Right cardiac atrium (tissue), 5 donors: ENCODE data around the gene USP24. TPM values are rescaled to one million over a fixed set of nuclear protein-coding genes. Genes with fewer than 3 reads are reported as not detected.

Experiments
- ATAC-seq, 2 donors: fragments of 200-7000 bp; cut with Tn5 transposase; one replicate each; pipeline versions ENCODE4 v1.8.0 to v1.9.1; 2020; ENCODE audit warnings: moderate library complexity in 2 of 2, mild to moderate bottlenecking in 1 of 2
- DNase-seq, 3 donors: peaks; one replicate each; pipeline ENCODE4 v3.0.0-alpha.2; 2020
- H3K27ac ChIP-seq: one replicate; pipeline ENCODE4 v1.5.1; 2013; ENCODE audit warnings: mild to moderate bottlenecking, low read length, control low read depth, moderate library complexity
- H3K27me3 ChIP-seq: one replicate; pipeline ENCODE4 v1.6.1; 2013; ENCODE audit not compliant: control insufficient read depth, insufficient read depth
- H3K4me1 ChIP-seq: one replicate; pipeline ENCODE4 v1.6.1; 2013; ENCODE audit warnings: low read length; ENCODE audit not compliant: control insufficient read depth, insufficient read depth
- H3K4me3 ChIP-seq: one replicate; pipeline ENCODE4 v1.5.1; 2013; ENCODE audit warnings: low read length, control low read depth
- H3K9me3 ChIP-seq: one replicate; pipeline ENCODE4 v1.6.1; 2013; ENCODE audit warnings: low read length; ENCODE audit not compliant: control insufficient read depth
- WGBS: extraction: QIAGEN DNeasy Blood & Tissue Kit; methylation state at CpG from one replicate; pipeline ENCODE4 v1.1.7; 2013; 5-methylcytosine and 5-hydroxymethylcytosine counted together
- intact Hi-C, 4 donors: fragments of 100-400 bp; cut with DNase I; formaldehyde crosslinking; loops; one replicate each; pipeline versions ENCODE4 v1.11.0 to v1.14.0; 2022 to 2023
- polyA plus RNA-seq: library from polyadenylated mRNA; stranded (reverse); fragments of 200-250 nt; gene quantifications from one replicate; pipeline ENCODE4 v1.2.3, GENCODE V29; 2013
- total RNA-seq, 4 donors: library from RNA; stranded (reverse); fragmentation: NEBNext Ultra II Directional; extraction: Animal tissue kit (Norgen Biotek cat#: 25700); gene quantifications; one replicate each; pipeline ENCODE4 v1.2.1, GENCODE V29; 2021
- donor health status: healthy with polysubstance abuse.
- donor health status: DM: no; HTN: yes; CAD: no.
- donor health status: DM: no; HTN: no; CAD: no.
- donor health status: DM: no; HTN: yes; CAD: no; lungs with severe emphysema.
- donor health status: DM: yes; HTN: yes; CAD: no.

USP24 gene
- total and polyA plus RNA-seq, 5 donors: 11.4 to 35.7 (median 34.7) TPM

DNA sequence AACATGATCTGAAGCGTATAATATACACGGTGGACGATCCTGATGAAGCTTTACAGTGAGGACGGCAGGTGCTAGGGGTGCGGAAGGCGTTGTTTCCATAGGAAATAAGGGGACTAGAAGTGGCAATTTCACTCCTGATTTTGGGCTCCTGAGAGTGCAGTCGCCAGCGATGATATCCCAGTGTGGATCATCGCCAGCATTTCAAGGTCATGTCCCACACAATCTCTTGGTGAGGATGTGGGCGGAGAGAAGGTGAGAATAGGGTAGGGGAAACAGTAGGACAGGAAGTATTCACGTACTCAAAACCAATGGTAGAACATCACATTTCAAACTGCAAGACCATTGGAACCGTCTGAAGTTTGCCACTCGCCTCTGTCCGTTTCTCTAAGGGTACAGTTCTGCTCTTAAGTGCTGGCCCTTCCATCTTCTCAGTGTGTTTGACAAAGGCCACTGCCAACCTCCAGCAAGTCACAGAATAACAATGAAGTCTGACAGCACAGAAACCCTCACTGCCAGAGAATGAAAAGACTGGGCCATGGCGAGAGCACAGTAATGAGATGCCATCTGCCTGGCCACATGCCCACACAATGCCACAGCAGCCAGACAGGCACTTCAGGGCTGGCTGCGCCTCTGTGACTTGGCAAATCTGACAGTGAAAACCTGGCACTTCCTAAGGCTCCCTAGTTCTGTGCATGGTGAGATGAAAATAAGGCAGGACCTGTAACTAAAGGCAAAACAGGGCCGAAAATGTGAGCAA lies 148.0 kb downstream of the USP24 start:
- H3K4me1 ChIP-seq: peaks cover 8% of the 10 kb centered on the region
- peak overlapping the region; percentile 23 for H3K27ac ChIP-seq
- no peaks in the 10 kb centered on the region for H3K9me3 ChIP-seq
- 62% methylated on average over 17 of the region's 17 CpGs for WGBS
- intact Hi-C loops: no loop called here
- no peak overlapping the region for H3K4me3 ChIP-seq
- no peaks in the 10 kb centered on the region for H3K27me3 ChIP-seq
- ATAC-seq (peak; percentile 42 to 49), DNase-seq (peak in 2 of 3 donors; percentile 84 to 86)

DNA sequence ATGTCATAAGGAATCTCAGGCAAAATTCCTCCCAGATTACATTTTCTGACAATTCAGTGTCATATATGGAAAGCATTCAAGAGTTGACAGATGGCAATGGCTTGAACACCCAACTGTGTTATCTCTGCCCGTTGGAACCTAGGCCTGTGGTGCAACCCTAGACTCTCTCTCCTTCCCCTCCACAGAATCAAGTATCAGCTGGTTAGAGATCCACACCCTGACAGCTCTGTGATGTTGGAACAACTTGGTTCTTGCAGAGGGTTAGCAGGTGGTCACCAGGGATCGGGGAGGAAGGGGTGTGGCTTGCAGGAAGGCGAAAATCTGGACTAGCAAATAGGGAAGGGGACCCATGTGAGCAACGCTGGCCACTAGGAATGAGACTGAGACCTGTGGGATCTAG lies 149.5 kb downstream of the USP24 start:
- intact Hi-C loops: no loop called here
- WGBS: 73% methylated on average over 4 of the region's 4 CpGs

DNA sequence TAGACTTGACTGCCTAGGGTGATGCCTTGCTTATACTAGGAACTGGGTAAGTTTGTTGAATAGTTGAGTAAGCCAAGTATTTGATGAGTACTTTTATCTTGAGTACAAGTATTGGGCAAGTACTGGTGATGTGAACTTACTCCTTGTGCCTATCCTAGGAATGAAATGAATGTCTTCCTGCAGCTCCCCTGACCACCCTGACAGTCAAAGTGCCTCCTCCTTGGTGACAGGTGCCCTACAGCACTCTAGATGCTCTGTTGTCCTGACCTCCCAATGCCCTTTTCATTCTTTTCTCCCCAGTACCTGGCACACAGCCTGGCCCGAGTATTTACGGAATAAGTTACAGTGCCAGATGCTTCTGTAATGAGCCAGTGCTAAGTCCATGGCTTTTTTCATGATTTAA lies 150.3 kb downstream of the USP24 start:
- peak; percentile 37 to 48 for ATAC-seq
- 15% methylated on average over 2 of the region's 2 CpGs for WGBS
- peaks cover 4% of the 10 kb centered on the region for H3K4me1 ChIP-seq
- H3K27ac ChIP-seq: no peak overlapping the region
- no peaks in the 10 kb centered on the region for H3K9me3 ChIP-seq
- intact Hi-C loops: no loop called here
- H3K27me3 ChIP-seq: no peaks in the 10 kb centered on the region
- peak in 2 of 3 donors; percentile 70 to 76 for DNase-seq
- no peak overlapping the region for H3K4me3 ChIP-seq

More for the DNA sequence above, 149.5 kb downstream of the USP24 start:
- Histone ChIP-seq H3K27me3 (no peaks in the 10 kb centered on the region), H3K9me3 (no peaks in the 10 kb centered on the region), H3K4me3 (no peak overlapping the region), H3K4me1 (peaks cover 8% of the 10 kb centered on the region), H3K27ac (no peak overlapping the region)
- ATAC-seq: no peak
- no peak for DNase-seq

DNA sequence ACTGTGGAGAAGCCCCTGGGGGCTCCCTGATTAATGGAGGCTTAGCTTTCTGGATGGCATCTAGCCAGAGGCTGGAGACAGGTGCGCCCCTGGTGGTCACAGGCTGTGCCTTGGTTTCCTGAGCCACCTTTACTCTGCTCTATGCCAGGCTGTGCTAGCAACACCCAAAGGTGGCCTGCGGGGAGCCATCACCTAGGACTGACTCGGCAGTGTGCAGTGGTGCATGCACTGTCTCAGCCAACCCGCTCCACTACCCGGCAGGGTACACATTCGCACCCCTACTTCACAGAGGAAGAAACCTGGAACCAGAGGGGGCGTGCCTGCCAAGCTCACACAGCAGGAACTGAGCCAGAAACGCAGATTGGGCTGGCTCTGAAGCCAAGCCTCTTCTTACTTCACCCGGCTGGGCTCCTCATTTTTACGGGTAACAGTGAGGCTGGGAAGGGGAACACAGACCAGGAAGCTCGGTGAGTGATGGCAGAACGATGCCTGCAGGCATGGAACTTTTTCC lies 151.0 kb downstream of the USP24 start:
- WGBS: 37% methylated on average over 12 of the region's 12 CpGs
- Histone ChIP-seq H3K27ac (peak overlapping the region; percentile 6), H3K27me3 (no peaks in the 10 kb centered on the region), H3K4me1 (peaks cover 3% of the 10 kb centered on the region), H3K4me3 (no peak overlapping the region), H3K9me3 (no peaks in the 10 kb centered on the region)
- intact Hi-C loops: no loop called here
- ATAC-seq (peak; percentile 20 to 23), DNase-seq (peak in 2 of 3 donors; percentile 57 to 75)

DNA sequence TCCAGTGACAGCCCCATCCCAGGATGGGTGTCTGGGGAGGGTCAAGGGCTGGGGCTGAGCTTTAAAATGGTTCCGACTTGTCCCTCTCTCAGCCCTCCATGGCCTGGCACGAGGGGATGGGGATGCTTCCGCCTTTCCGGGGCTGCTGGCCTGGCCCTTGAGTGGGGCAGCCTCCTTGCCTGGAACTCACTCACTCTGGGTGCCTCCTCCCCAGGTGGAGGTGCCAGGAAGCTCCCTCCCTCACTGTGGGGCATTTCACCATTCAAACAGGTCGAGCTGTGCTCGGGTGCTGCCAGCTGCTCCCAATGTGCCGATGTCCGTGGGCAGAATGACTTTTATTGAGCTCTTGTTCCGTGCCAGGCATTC lies 151.6 kb downstream of the USP24 start:
- intact Hi-C loops: no loop called here
- ATAC-seq: peak in 1 of 2 donors; percentile 7
- H3K4me3 ChIP-seq: no peak overlapping the region

DNA sequence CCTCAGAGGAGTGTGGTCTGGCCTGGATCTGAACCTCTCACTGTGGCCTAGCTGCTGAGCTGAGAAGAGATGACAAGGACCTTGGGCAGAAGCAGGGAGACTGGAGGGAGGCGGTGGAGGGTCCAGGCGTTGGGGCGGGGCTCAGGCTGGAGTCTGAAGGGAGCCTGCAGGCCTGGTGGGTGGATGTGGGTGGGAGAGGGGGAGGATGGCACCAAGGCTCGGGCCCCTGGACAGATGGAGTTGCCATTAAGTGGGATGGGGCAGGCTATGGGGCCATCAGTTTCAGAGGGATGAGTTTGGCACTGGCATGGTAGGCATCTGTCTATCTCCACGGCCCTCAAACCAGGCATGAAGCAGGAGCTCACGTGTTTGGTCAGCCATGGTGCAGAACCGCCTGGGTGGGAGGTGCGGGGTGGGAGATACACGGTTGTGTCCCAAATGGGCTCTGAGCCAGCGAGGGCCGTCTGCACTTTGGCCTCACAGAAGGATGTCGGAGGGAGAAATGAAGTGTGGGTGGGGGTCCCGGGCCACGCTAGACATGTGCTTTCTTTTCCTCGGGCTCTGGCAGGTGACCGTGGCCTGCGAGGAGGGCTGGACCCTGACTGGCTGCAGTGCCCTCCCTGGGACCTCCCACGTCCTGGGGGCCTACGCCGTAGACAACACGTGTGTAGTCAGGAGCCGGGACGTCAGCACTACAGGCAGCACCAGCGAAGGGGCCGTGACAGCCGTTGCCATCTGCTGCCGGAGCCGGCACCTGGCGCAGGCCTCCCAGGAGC lies 152.2 kb downstream of the USP24 start:
- Histone ChIP-seq H3K9me3 (no peaks in the 10 kb centered on the region), H3K27ac (no peak overlapping the region), H3K27me3 (no peaks in the 10 kb centered on the region), H3K4me1 (peaks cover 3% of the 10 kb centered on the region), H3K4me3 (no peak overlapping the region)
- intact Hi-C loops: no loop called here
- DNase-seq (no peak), ATAC-seq (no peak)
- 88% methylated on average over 29 of the region's 29 CpGs for WGBS

More for the DNA sequence above, 151.6 kb downstream of the USP24 start:
- no peaks in the 10 kb centered on the region for H3K9me3 ChIP-seq
- 90% methylated on average over 9 of the region's 9 CpGs for WGBS
- no peak overlapping the region for H3K27ac ChIP-seq
- no peak for DNase-seq
- no peaks in the 10 kb centered on the region for H3K27me3 ChIP-seq
- H3K4me1 ChIP-seq: peaks cover 3% of the 10 kb centered on the region

DNA sequence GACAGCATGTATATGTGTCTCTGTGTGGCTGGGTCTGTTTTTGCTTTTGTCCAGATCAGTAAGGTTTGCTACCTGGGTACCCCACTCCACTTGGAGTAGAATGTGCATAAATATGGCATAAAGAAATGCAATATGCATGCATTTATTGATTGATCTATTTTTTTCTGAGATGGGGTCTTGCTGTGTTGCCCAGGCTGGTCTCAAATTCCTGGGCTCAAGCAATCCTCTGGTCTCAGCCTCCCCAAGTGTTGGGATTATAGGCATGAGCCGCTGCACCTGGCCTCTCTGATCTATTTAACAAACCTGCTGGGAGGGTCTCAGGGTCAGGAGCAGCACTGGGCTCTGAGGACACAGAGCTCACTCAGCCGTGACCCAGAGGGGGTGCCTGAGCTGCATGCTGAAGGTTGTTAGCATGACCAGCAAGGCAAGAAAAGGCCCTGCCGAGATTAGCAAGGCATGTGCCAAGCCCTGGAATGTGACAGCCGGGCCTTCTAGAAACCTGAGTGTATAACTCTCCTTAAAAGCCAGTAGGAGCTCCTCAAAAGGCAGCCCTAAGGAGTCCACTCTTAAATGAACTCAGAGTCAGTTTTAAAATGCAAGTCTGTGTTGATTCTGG lies 153.3 kb downstream of the USP24 start:
- no peaks in the 10 kb centered on the region for H3K27me3 ChIP-seq
- no peak overlapping the region for H3K27ac ChIP-seq
- no peak for DNase-seq
- WGBS: 63% methylated on average over 4 of the region's 4 CpGs
- peaks cover 3% of the 10 kb centered on the region for H3K4me1 ChIP-seq
- no peaks in the 10 kb centered on the region for H3K9me3 ChIP-seq
- intact Hi-C loops: no loop called here
- no peak overlapping the region for H3K4me3 ChIP-seq
- no peak for ATAC-seq

DNA sequence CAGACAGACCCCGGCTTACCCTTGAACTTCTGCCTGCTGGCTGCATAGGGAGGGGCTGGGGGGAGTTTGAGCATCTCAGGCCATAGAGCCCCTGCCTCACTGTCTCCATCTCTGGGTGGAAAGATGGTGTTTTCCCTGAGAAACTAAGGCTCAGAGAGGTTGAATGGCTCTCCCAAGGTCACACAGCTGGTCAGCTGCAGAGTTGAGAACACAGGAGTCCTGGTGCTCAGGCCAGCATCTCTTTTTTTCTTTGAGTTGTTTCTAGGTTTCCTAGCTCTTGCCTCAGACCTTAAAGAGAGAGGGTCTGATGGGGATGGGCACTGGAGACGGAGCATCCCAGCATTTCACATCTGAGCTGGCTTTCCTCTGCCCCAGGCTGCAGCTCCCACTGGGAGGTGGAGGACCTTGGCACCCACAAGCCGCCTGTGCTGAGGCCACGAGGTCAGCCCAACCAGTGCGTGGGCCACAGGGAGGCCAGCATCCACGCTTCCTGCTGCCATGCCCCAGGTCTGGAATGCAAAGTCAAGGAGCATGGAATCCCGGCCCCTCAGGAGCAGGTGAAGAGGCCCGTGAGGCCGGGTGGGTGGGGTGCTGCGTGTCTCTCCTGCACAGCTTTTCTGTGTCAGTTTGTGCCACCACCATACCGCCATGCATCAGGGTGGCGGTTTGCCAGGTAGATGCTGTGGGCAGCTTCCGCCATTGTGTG lies 154.0 kb downstream of the USP24 start:
- no peak for ATAC-seq
- intact Hi-C loops: no loop called here
- 80% methylated on average over 13 of the region's 13 CpGs for WGBS
- H3K4me3 ChIP-seq: no peak overlapping the region
- DNase-seq: no peak
- peaks cover 3% of the 10 kb centered on the region for H3K4me1 ChIP-seq
- H3K27me3 ChIP-seq: no peaks in the 10 kb centered on the region
- H3K9me3 ChIP-seq: no peaks in the 10 kb centered on the region
- H3K27ac ChIP-seq: no peak overlapping the region

DNA sequence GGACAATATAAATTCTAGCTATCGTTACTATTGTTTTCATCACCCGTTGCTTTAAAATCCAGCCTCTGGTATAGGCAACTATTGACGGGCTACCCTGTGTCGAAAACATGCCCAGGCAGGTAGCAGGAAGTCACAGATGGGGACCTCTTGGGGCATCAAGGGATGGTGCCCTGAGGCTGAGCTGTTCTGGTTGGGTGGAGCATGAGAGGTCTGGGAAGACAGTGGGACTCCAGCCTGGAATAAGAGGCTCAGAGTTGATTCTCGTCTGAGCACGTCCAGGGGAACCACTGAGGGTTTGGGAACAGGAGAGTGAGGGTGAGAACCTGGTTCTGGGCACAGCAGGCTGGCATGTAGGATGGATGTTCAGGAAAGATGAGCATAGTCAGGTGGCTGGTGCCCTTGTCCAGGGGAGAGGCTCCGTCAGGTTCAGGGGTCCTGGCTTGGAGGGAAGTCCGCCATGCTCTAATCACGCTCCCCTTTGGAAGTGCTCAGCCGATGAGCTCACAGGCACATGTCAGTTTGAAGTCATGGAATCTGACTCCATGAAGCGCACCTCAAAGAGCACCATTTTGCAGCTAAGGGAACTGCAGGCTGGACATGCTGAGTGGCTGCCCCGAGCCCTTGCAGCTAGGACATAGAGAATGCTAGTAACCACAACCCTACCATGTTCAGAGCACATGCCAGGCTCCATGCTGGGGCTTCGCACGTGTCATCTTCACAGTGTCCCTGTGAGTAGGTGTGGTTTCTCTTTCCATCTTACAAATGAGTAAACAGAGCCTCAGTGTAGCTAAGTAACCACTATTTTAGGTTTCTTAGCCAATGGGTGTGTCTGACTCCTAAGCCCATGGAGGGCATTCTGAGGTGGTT lies 154.8 kb downstream of the USP24 start:
- ATAC-seq (no peak), DNase-seq (no peak)
- intact Hi-C loops: no loop called here
- Histone ChIP-seq H3K4me3 (no peak overlapping the region), H3K9me3 (no peaks in the 10 kb centered on the region), H3K27ac (no peak overlapping the region), H3K27me3 (no peaks in the 10 kb centered on the region), H3K4me1 (peaks cover 3% of the 10 kb centered on the region)
- 91% methylated on average over 14 of the region's 14 CpGs for WGBS
